Astrocyte (in vitro differentiated cells and primary cell): ENCODE measurements around the gene PPP1R1A. TPM values are rescaled to one million over a fixed set of nuclear protein-coding genes. Genes with fewer than 3 reads are reported as not detected.

Source experiments
- DNase-seq: peaks from one replicate; pipeline ENCODE4 v3.0.0-alpha.2; 2010; ENCODE audit warnings: low read depth
- FAIRE-seq: peaks from 2 replicates; lab custom pipeline; 2011; peaks lifted over from hg19 to GRCh38; lab: Jason Lieb, UNC
- H2AFZ ChIP-seq: 2 replicates; pipeline ENCODE4 v1.6.0; 2012; ENCODE audit warnings: low read depth, low read length, inconsistent platforms
- H3K27ac ChIP-seq: 2 replicates; pipeline ENCODE4 v1.5.1; 2011; ENCODE audit warnings: low read depth, low read length, inconsistent platforms
- H3K27me3 ChIP-seq: 2 replicates; pipeline ENCODE4 v1.6.0; 2011; ENCODE audit warnings: low read length, inconsistent platforms; ENCODE audit not compliant: insufficient read depth
- H3K36me3 ChIP-seq: 2 replicates; pipeline ENCODE4 v1.5.1; 2011; ENCODE audit warnings: low read length, inconsistent platforms; ENCODE audit not compliant: insufficient read depth
- H3K4me1 ChIP-seq: 2 replicates; pipeline ENCODE4 v1.5.1; 2011; ENCODE audit warnings: low read length, inconsistent platforms; ENCODE audit not compliant: insufficient read depth
- H3K4me2 ChIP-seq: 2 replicates; pipeline ENCODE4 v1.6.0; 2012; ENCODE audit warnings: low read length, inconsistent platforms
- H3K4me3 ChIP-seq: 2 replicates; pipeline ENCODE4 v1.5.1; 2011; ENCODE audit warnings: low read depth, mild to moderate bottlenecking, low read length, inconsistent platforms; ENCODE audit not compliant: insufficient read depth
- H3K79me2 ChIP-seq: 2 replicates; pipeline ENCODE4 v1.6.0; 2012; ENCODE audit warnings: mild to moderate bottlenecking, low read length, inconsistent platforms; ENCODE audit not compliant: insufficient read depth
- H3K9ac ChIP-seq: 2 replicates; pipeline ENCODE4 v1.6.0; 2012; ENCODE audit warnings: mild to moderate bottlenecking, low read length, inconsistent platforms
- H3K9me3 ChIP-seq: 2 replicates; pipeline ENCODE4 v1.5.1; 2012; ENCODE audit warnings: low read depth, mild to moderate bottlenecking, low read length, inconsistent platforms; ENCODE audit not compliant: insufficient read depth
- H4K20me1 ChIP-seq: 2 replicates; pipeline ENCODE4 v1.6.0; 2012; ENCODE audit warnings: low read length, inconsistent platforms; ENCODE audit not compliant: insufficient read depth
- H3K27ac Mint-ChIP-seq: one replicate; pipeline ENCODE4 v1.8.0; 2021; ENCODE audit warnings: mild to moderate bottlenecking, mixed read lengths; ENCODE audit not compliant: unreplicated experiment
- H3K27me3 Mint-ChIP-seq: one replicate; pipeline ENCODE4 v1.8.0; 2021; ENCODE audit warnings: low read depth, mixed read lengths; ENCODE audit not compliant: unreplicated experiment
- H3K36me3 Mint-ChIP-seq: one replicate; pipeline ENCODE4 v1.8.0; 2021; ENCODE audit warnings: low read depth, mixed read lengths; ENCODE audit not compliant: unreplicated experiment
- H3K4me1 Mint-ChIP-seq: one replicate; pipeline ENCODE4 v1.8.0; 2021; ENCODE audit warnings: low read depth, mixed read lengths; ENCODE audit not compliant: unreplicated experiment
- H3K4me3 Mint-ChIP-seq: one replicate; pipeline ENCODE4 v1.8.0; 2021; ENCODE audit warnings: mild to moderate bottlenecking, moderate library complexity, mixed read lengths; ENCODE audit not compliant: unreplicated experiment
- H3K9me3 Mint-ChIP-seq: one replicate; pipeline ENCODE4 v1.8.0; 2021; ENCODE audit warnings: mild to moderate bottlenecking, mixed read lengths; ENCODE audit not compliant: unreplicated experiment
- CTCF ChIP-seq: IDR thresholded peaks from 2 replicates; pipeline ENCODE4 v1.5.1; 2011; ENCODE audit warnings: low read depth, mild to moderate bottlenecking, inconsistent platforms, low read length, moderate library complexity; ENCODE audit not compliant: insufficient read depth
- EZH2 ChIP-seq: IDR thresholded peaks from 2 replicates; pipeline ENCODE4 v1.6.1; 2012; ENCODE audit warnings: mild to moderate bottlenecking, low read length, inconsistent platforms; ENCODE audit not compliant: insufficient read depth
- total RNA-seq: library from RNA; stranded (reverse); gene quantifications from 2 replicates; pipeline ENCODE4 v1.2.1, GENCODE V29; 2021

The PPP1R1A gene
- total RNA-seq, 1 donor from 2014 or later, result 0.52 TPM

GRCh38 chr12:54631988-54632728 is 43.7 kb upstream of the PPP1R1A start:
- H3K4me3 Mint-ChIP-seq, result no peak overlapping the region

GRCh38 chr12:54631551-54631950 is 43.1 kb upstream of the PPP1R1A start:
- H3K9ac ChIP-seq, result no peak overlapping the region
- no peaks in the 10 kb centered on the region for H3K27me3 ChIP-seq
- H3K4me1 Mint-ChIP-seq, result no peaks in the 10 kb centered on the region
- H3K9me3 Mint-ChIP-seq, result peaks cover 18% of the 10 kb centered on the region
- H2AFZ ChIP-seq, result no peak overlapping the region
- no peaks in the 10 kb centered on the region for H3K36me3 Mint-ChIP-seq
- H3K4me1 ChIP-seq, result no peaks in the 10 kb centered on the region
- H3K4me3 Mint-ChIP-seq, result no peak overlapping the region
- FAIRE-seq (no peak), DNase-seq (no peak)
- no peaks in the 10 kb centered on the region for H3K36me3 ChIP-seq
- no peaks in the 10 kb centered on the region for H3K9me3 ChIP-seq
- no peak overlapping the region for H3K27ac Mint-ChIP-seq
- H4K20me1 ChIP-seq, result no peaks in the 10 kb centered on the region
- H3K27ac ChIP-seq, result no peak overlapping the region
- peaks cover 30% of the 10 kb centered on the region for H3K27me3 Mint-ChIP-seq
- H3K4me2 ChIP-seq, result no peak overlapping the region
- H3K4me3 ChIP-seq, result no peak overlapping the region
- TF ChIP-seq CTCF, result no peak
- no peak for TF ChIP-seq EZH2
- no peaks in the 10 kb centered on the region for H3K79me2 ChIP-seq

More at GRCh38 chr12:54631988-54632728, 43.7 kb upstream of the PPP1R1A start:
- Histone ChIP-seq H3K4me3 (no peak overlapping the region), H2AFZ (no peak overlapping the region), H3K9me3 (no peaks in the 10 kb centered on the region), H3K4me2 (no peak overlapping the region), H3K79me2 (no peaks in the 10 kb centered on the region), H3K27ac (no peak overlapping the region), H3K9ac (no peak overlapping the region), H3K36me3 (no peaks in the 10 kb centered on the region), H3K4me1 (no peaks in the 10 kb centered on the region), H3K27me3 (no peaks in the 10 kb centered on the region), H4K20me1 (no peaks in the 10 kb centered on the region)
- Mint-ChIP-seq H3K36me3 (no peaks in the 10 kb centered on the region), H3K4me1 (no peaks in the 10 kb centered on the region), H3K9me3 (peaks cover 16% of the 10 kb centered on the region), H3K27ac (no peak overlapping the region), H3K27me3 (peaks cover 31% of the 10 kb centered on the region)
- no peak for DNase-seq
- FAIRE-seq, result no peak
- no peak for TF ChIP-seq EZH2
- no peak for TF ChIP-seq CTCF

- Histone ChIP-seq H2AFZ (no peak overlapping the region), H4K20me1 (no peaks in the 10 kb centered on the region), H3K9ac (no peak overlapping the region), H3K27ac (no peak overlapping the region), H3K4me2 (no peak overlapping the region), H3K4me3 (no peak overlapping the region), H3K9me3 (no peaks in the 10 kb centered on the region), H3K79me2 (no peaks in the 10 kb centered on the region), H3K36me3 (no peaks in the 10 kb centered on the region), H3K4me1 (no peaks in the 10 kb centered on the region), H3K27me3 (no peaks in the 10 kb centered on the region)
- Mint-ChIP-seq H3K4me1 (no peaks in the 10 kb centered on the region), H3K27me3 (peaks cover 25% of the 10 kb centered on the region), H3K4me3 (no peak overlapping the region), H3K27ac (no peak overlapping the region), H3K9me3 (peaks cover 16% of the 10 kb centered on the region), H3K36me3 (no peaks in the 10 kb centered on the region)
- DNase-seq, result no peak
- FAIRE-seq, result no peak
- no peak for TF ChIP-seq EZH2
- no peak for TF ChIP-seq CTCF
Observed at GRCh38 chr12:54629925-54630324, 41.5 kb upstream of the PPP1R1A start.
